K562 (cell line): ENCODE measurements around the gene ZNF575. TPM values are rescaled to one million over a fixed set of nuclear protein-coding genes. Genes with fewer than 3 reads are reported as not detected.

ENCODE experiments used
- ATAC-seq: fragments of 200-7000 bp; cut with Tn5 transposase; 3 replicates; pipeline ENCODE4 v1.9.1; 2020; ENCODE audit warnings: moderate library complexity
- BruUV-seq: library from RNA; stranded (reverse); fragments of 400-500 nt; replicated peaks from 2 replicates; lab custom pipeline; 2021; lab: Mats Ljungman, UMichigan
- CTCF ChIA-PET: fragments of 300-600 bp; formaldehyde crosslinking; extraction: SDS; loops from one replicate; lab custom pipeline; 2021; ENCODE audit warnings: low intra/inter-chr PET ratio; lab: Yijun Ruan, JAX
- POLR2A ChIA-PET: fragments of 300-600, 350-650 bp; sonication (Branson Sonifier 250); formaldehyde crosslinking; extraction: SDS; loops from one replicate; lab custom pipeline; 2021; ENCODE audit warnings: antibody characterized with exemption, inconsistent platforms; lab: Yijun Ruan, JAX
- DNase-seq, 4 experiments: peaks; one replicate each; pipeline versions ENCODE4 v3.0.0 to v3.0.0-alpha.2; 2011 to 2018; ENCODE audit warnings: low spot score in 3 of 4, mixed read lengths in 3 of 4; ENCODE audit errors: extremely low read depth in 1 of 4
- FAIRE-seq: peaks from 2 replicates; lab custom pipeline; 2011; peaks lifted over from hg19 to GRCh38; lab: Jason Lieb, UNC
- H2AFZ ChIP-seq: 2 replicates; pipeline ENCODE4 v1.6.0; 2011; ENCODE audit warnings: low read depth, low read length, control low read depth, inconsistent platforms
- H3K27ac ChIP-seq: fragments of 200-600 bp; 3 replicates; pipeline ENCODE4 v1.8.0; 2011; ENCODE audit warnings: low read depth, mild to moderate bottlenecking, control low read depth, inconsistent platforms, low read length, moderate library complexity, mixed read lengths; ENCODE audit errors: extremely low read depth
- H3K27me3 ChIP-seq, 2 experiments: fragments of 300-600 bp in 1 of 2; 2 replicates in 1 of 2; 3 replicates in 1 of 2; pipeline versions ENCODE4 v1.6.0 to v1.8.0; 2011; ENCODE audit warnings: inconsistent platforms in 2 of 2, low read length in 2 of 2, mild to moderate bottlenecking in 1 of 2, mixed read lengths in 1 of 2, moderate library complexity in 1 of 2; ENCODE audit not compliant: control insufficient read depth in 2 of 2, insufficient read depth in 2 of 2
- H3K36me3 ChIP-seq: fragments of 300-600 bp; 3 replicates; pipeline ENCODE4 v1.8.0; 2011; ENCODE audit warnings: mild to moderate bottlenecking, low read length, inconsistent platforms; ENCODE audit not compliant: control insufficient read depth, insufficient read depth
- H3K4me1 ChIP-seq, 2 experiments: fragments of 200-600 bp in 1 of 2; replicated peaks in 1 of 2; 2 replicates in 1 of 2; 3 replicates in 1 of 2; pipeline versions ENCODE4 v1.5.1 to v1.8.0; 2011; ENCODE audit warnings: inconsistent platforms in 2 of 2, low read length in 2 of 2, mild to moderate bottlenecking in 1 of 2, mixed read lengths in 1 of 2, moderate library complexity in 1 of 2; ENCODE audit not compliant: control insufficient read depth in 2 of 2, insufficient read depth in 2 of 2
- H3K4me2 ChIP-seq: 2 replicates; pipeline ENCODE4 v1.6.1; 2011; ENCODE audit warnings: low read length, control low read depth, inconsistent platforms, mixed read lengths; ENCODE audit not compliant: insufficient read depth
- H3K4me3 ChIP-seq: fragments of 200-600 bp; sonication (generic), shearing (Covaris generic); 2 replicates; pipeline ENCODE4 v1.5.1; 2016; ENCODE audit warnings: control low read depth, inconsistent platforms
- H3K79me2 ChIP-seq: fragments of 200-600 bp; 3 replicates; pipeline ENCODE4 v1.8.0; 2011; ENCODE audit warnings: low read length, inconsistent platforms; ENCODE audit not compliant: control insufficient read depth, insufficient read depth
- H3K9ac ChIP-seq, 2 experiments: 2 replicates each; pipeline versions ENCODE4 v1.6.0 to v1.6.1; 2011; ENCODE audit warnings: low read depth in 2 of 2, low read length in 2 of 2, control low read depth in 1 of 2, inconsistent platforms in 1 of 2, mild to moderate bottlenecking in 1 of 2, mixed read lengths in 1 of 2; ENCODE audit not compliant: insufficient read depth in 1 of 2
- H3K9me1 ChIP-seq: one replicate; pipeline ENCODE4 v1.6.0; 2011; ENCODE audit warnings: inconsistent platforms, mild to moderate bottlenecking, low read length, moderate library complexity; ENCODE audit not compliant: control insufficient read depth, insufficient read depth
- H3K9me3 ChIP-seq: replicated peaks from 2 replicates; pipeline ENCODE4 v1.5.1; 2011; ENCODE audit warnings: low read depth, low read length, inconsistent platforms; ENCODE audit not compliant: control insufficient read depth, insufficient read depth
- H4K20me1 ChIP-seq: replicated peaks from 2 replicates; pipeline ENCODE4 v1.6.1; 2011; ENCODE audit warnings: low read length, inconsistent platforms, mixed read lengths; ENCODE audit not compliant: control insufficient read depth, insufficient read depth
- CC2D1A ChIP-seq: fragments of 450-650 bp; IDR thresholded peaks from 2 replicates; pipeline ENCODE4 v1.6.1; 2017; ENCODE audit warnings: mild to moderate bottlenecking
- CTCFL ChIP-seq: IDR thresholded peaks from 2 replicates; pipeline ENCODE4 v1.6.1; 2011; ENCODE audit warnings: borderline replicate concordance, low read depth, mild to moderate bottlenecking, moderate library complexity, low read length; ENCODE audit not compliant: insufficient read depth, poor library complexity, severe bottlenecking
- DEAF1 ChIP-seq: fragments of 450-650 bp; formaldehyde crosslinking; IDR thresholded peaks from 2 replicates; pipeline ENCODE4 v1.4.0; 2020; ENCODE audit warnings: mild to moderate bottlenecking, moderate library complexity
- NRF1 ChIP-seq, 2 experiments: fragments of 450-650 bp; IDR thresholded peaks in 1 of 2; conservative IDR thresholded peaks in 1 of 2; 2 replicates each; pipeline ENCODE4 v1.6.1; 2014; ENCODE audit warnings: mild to moderate bottlenecking in 2 of 2
- RCOR1 ChIP-seq, 2 experiments: IDR thresholded peaks; 2 replicates each; pipeline ENCODE4 v1.6.1; 2012; ENCODE audit warnings: low read depth in 2 of 2, low read length in 2 of 2, borderline replicate concordance in 1 of 2, improper control_type of control experiment in 1 of 2
- SMC3 ChIP-seq: conservative IDR thresholded peaks from 2 replicates; pipeline ENCODE4 v1.6.1; 2011; ENCODE audit warnings: low read depth, low read length, improper control_type of control experiment; ENCODE audit not compliant: insufficient read depth
- STAG1 ChIP-seq: sonication (generic); formaldehyde crosslinking; IDR thresholded peaks from 2 replicates; pipeline ENCODE4 v1.5.0; 2020; ENCODE audit warnings: missing genetic modification reagents, borderline replicate concordance
- WGBS: fragments of 100-300 bp; shearing (Covaris generic); methylation state at CpG from one replicate; pipeline ENCODE4 v1.1.6; 2016; ENCODE audit warnings: low coverage, mixed read lengths; ENCODE audit not compliant: insufficient coverage; ENCODE audit errors: missing lambda C conversion rate; 5-methylcytosine and 5-hydroxymethylcytosine counted together
- in situ Hi-C: fragments of 300-500 bp; cut with MboI; formaldehyde crosslinking; loops from 4 replicates; pipeline ENCODE4 v1.15.0; 2018; ENCODE audit warnings: inconsistent platforms, mixed read lengths
- intact Hi-C: fragments of 100-400 bp; cut with micrococcal nuclease; formaldehyde crosslinking; loops from 2 replicates; pipeline ENCODE4 v1.14.2; 2022
- polyA plus RNA-seq, 8 experiments: library from polyadenylated mRNA; depleted of rRNA in 4 of 8; stranded (reverse) in 5 of 8; unstranded in 3 of 8; fragments of >200 nt; fragmentation: Nextera tagmentation in 2 of 8; fragmentation: Illumina TruSeq in 1 of 8; extraction: Ambion mirVana in 2 of 8; extraction: Trizol in 1 of 8; gene quantifications; 2 replicates each; pipeline versions ENCODE4 v1.2.1 to v1.2.3, GENCODE V29; 2011 to 2014; ENCODE audit warnings: inconsistent platforms in 1 of 8, missing spikeins in 1 of 8
- total RNA-seq, 7 experiments: library from RNA; depleted of rRNA in 6 of 7; stranded (reverse); fragments of >200 nt in 6 of 7; fragmentation: Illumina TruSeq in 2 of 7; extraction: Trizol in 2 of 7; gene quantifications; 2 replicates each; pipeline versions ENCODE4 v1.2.1 to v1.2.3, GENCODE V29; 2011 to 2021; ENCODE audit warnings: low replicate concordance in 1 of 7

The ZNF575 gene
- total and polyA plus RNA-seq, 9 of the 15 experiments (the other 6 are each of a cell fraction or from before 2014, with no cell fraction given): 0.20 to 0.98 (median 0.32) TPM; not detected in 6

DNA sequence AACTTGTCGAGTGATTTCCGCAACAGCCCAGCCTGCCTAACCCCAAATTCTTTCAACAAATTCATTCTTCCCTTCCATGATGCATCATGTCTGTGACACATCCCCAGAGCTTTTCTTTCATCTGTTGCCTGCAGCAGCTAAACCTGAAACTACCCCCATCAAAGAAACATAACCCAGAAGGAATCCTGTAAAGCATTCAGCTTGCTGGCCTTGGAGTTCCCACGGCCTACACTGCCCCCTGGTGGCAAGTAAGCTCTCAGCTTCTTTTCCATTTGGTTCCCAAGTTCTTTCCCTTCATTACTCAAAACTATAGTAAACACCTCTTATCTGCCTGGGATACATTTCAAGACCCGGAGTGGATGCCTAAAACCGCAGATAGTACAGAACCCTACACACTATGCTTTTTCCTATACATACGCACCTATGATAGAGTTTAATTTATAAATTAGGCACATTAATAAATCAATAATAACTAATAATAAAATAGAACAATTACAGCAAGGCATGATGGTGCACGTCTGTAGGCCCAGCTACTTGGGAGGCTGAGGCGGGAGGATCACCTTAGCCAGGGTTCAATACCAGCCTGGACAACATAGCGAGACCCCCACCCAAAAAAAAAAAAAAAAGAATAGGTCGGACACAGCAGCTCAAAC lies 13.4 kb upstream of the ZNF575 start:
- H2AFZ ChIP-seq: no peak overlapping the region
- H4K20me1 ChIP-seq: no peaks in the 10 kb centered on the region
- H3K27me3 ChIP-seq: no peaks in the 10 kb centered on the region
- H3K4me1 ChIP-seq: peaks cover 0 to 5% of the 10 kb centered on the region in 2 experiments; a peak in 3 of 5 replicates
- no peak overlapping the region for H3K9ac ChIP-seq
- no peak overlapping the region for H3K4me3 ChIP-seq
- BruUV-seq: no TSS peak
- peak; percentile 95 for FAIRE-seq
- H3K36me3 ChIP-seq: no peaks in the 10 kb centered on the region
- no peak overlapping the region for H3K27ac ChIP-seq
- CTCF ChIA-PET: interaction anchor here (0.5 to 3.0 kb wide), 7 partner anchors 53 to 1059 kb away, joined by 3 to 50 read pairs (median 5); no protein-coding TSS in a partner anchor
- intact Hi-C loops (loop anchor here (1.0 kb wide), 2 partner anchors 72 to 86 kb away; no protein-coding TSS in a partner anchor), in situ Hi-C loops (loop anchor here (5.0 kb wide), 1 partner anchor 72 kb away; no protein-coding TSS in a partner anchor)
- peak; percentile 68 to 89 (median 70) for DNase-seq
- H3K9me1 ChIP-seq: no peaks in the 10 kb centered on the region
- ATAC-seq: peak; percentile 90
- POLR2A ChIA-PET: interaction anchor here (1.0 to 2.4 kb wide), 7 partner anchors 9 to 94 kb away, joined by 3 to 19 read pairs (median 5); partner anchors contain the start of gene PHLDB3
- no peaks in the 10 kb centered on the region for H3K9me3 ChIP-seq
- H3K4me2 ChIP-seq: no peak overlapping the region
- no peaks in the 10 kb centered on the region for H3K79me2 ChIP-seq
- WGBS: 34% methylated on average over 10 of the region's 10 CpGs
- TF ChIP-seq RCOR1 (IDR thresholded peaks at IDR 0.05; ENCODE audit: borderline replicate concordance in 1 of 2, low read depth in 2 of 2, low read length in 2 of 2): peak in 1 of 2 experiments; percentile 51; a peak in 1 of 4 replicates
- TF ChIP-seq STAG1 (CRISPR knock-in tag): peak; percentile 64; the same call in 1 of the 2 replicates
- peak; percentile 13 for TF ChIP-seq CTCFL
- TF ChIP-seq CC2D1A: peak; percentile 79
- peak; percentile 92 for TF ChIP-seq SMC3
- peak; percentile 84 for TF ChIP-seq DEAF1 (CRISPR knock-in tag)
- TF ChIP-seq NRF1 (conservative IDR thresholded peaks at IDR 0.05 in 1 of 2, IDR thresholded peaks at IDR 0.05 in 1 of 2): no peak
